Stimulated activated effector memory CD8-positive, alpha-beta T cell treated with anti-CD3 and anti-CD28 coated beads, Interleukin-12 subunit alpha, Interleukin-12 subunit beta, amount 100 ng/mL, for 72 hours (primary cell): ENCODE measurements around the gene SCMH1.
"Not testable (repeated sequence)": the region's sequence is repeated elsewhere in the genome, so short reads cannot be mapped to it uniquely, and the experiment has no call there.

Source experiments
- ATAC-seq: fragments of 150-1000 bp; cut with Tn5 transposase; 2 replicates; pipeline ENCODE4 v1.10.0; 2021
- DNase-seq, 2 donors: peaks; one replicate each; pipeline ENCODE4 v3.0.0; 2021 to 2022; ENCODE audit warnings: low spot score in 2 of 2
- H3K27ac Mint-ChIP-seq: one replicate; pipeline ENCODE4 v1.8.0; 2022; ENCODE audit warnings: mild to moderate bottlenecking, mixed read lengths
- H3K36me3 Mint-ChIP-seq: one replicate; pipeline ENCODE4 v1.8.0; 2022; ENCODE audit warnings: mild to moderate bottlenecking, mixed read lengths
- H3K4me1 Mint-ChIP-seq: one replicate; pipeline ENCODE4 v1.8.0; 2022; ENCODE audit warnings: mixed read lengths
- H3K4me3 Mint-ChIP-seq: one replicate; pipeline ENCODE4 v1.8.0; 2022; ENCODE audit warnings: mild to moderate bottlenecking, mixed read lengths
- H3K9me3 Mint-ChIP-seq: one replicate; pipeline ENCODE4 v1.8.0; 2022; ENCODE audit warnings: mixed read lengths

Gene SCMH1

GRCh38 chr1:41236781-41237180 lies 5.3 kb downstream of the SCMH1 start:
- Mint-ChIP-seq H3K9me3 (no peaks in the 10 kb centered on the region), H3K36me3 (peaks cover 5% of the 10 kb centered on the region), H3K4me3 (no peak overlapping the region), H3K4me1 (peaks cover 7% of the 10 kb centered on the region), H3K27ac (no peak overlapping the region)
- DNase-seq: no peak
- no peak for ATAC-seq

- Mint-ChIP-seq H3K4me1 (peaks cover 4% of the 10 kb centered on the region), H3K36me3 (peaks cover 3% of the 10 kb centered on the region), H3K4me3 (no peak overlapping the region), H3K27ac (no peak overlapping the region), H3K9me3 (no peaks in the 10 kb centered on the region)
- ATAC-seq (no peak), DNase-seq (no peak)
Observed at GRCh38 chr1:41235893-41236292, 6.2 kb downstream of the SCMH1 start.

- no peak for DNase-seq
- H3K9me3 Mint-ChIP-seq: no peaks in the 10 kb centered on the region
- no peak for ATAC-seq
- H3K4me3 Mint-ChIP-seq: no peak overlapping the region
- no peak overlapping the region for H3K27ac Mint-ChIP-seq
- H3K36me3 Mint-ChIP-seq: no peaks in the 10 kb centered on the region
- H3K4me1 Mint-ChIP-seq: no peaks in the 10 kb centered on the region
Observed at GRCh38 chr1:41233708-41234107, 8.4 kb downstream of the SCMH1 start.

GRCh38 chr1:41232305-41232704 lies 9.8 kb downstream of the SCMH1 start:
- no peak for DNase-seq
- no peak overlapping the region for H3K4me3 Mint-ChIP-seq
- peaks cover 8% of the 10 kb centered on the region for H3K4me1 Mint-ChIP-seq
- H3K9me3 Mint-ChIP-seq: no peaks in the 10 kb centered on the region
- no peak for ATAC-seq
- H3K36me3 Mint-ChIP-seq: peaks cover 12% of the 10 kb centered on the region
- H3K27ac Mint-ChIP-seq: no peak overlapping the region

- Mint-ChIP-seq H3K4me1 (peaks cover 11% of the 10 kb centered on the region), H3K9me3 (no peaks in the 10 kb centered on the region), H3K4me3 (no peak overlapping the region), H3K27ac (no peak overlapping the region), H3K36me3 (peaks cover 12% of the 10 kb centered on the region)
- ATAC-seq (no peak), DNase-seq (no peak)
Observed at GRCh38 chr1:41230656-41231055, 11.4 kb downstream of the SCMH1 start.

- not testable (repeated sequence) for H3K9me3 Mint-ChIP-seq, ATAC-seq, H3K27ac Mint-ChIP-seq, DNase-seq, H3K4me3 Mint-ChIP-seq
- Mint-ChIP-seq H3K36me3 (peaks cover 12% of the 10 kb centered on the region), H3K4me1 (peaks cover 11% of the 10 kb centered on the region)
Observed at GRCh38 chr1:41229219-41229618, 12.9 kb downstream of the SCMH1 start.

- Mint-ChIP-seq H3K36me3 (peaks cover 12% of the 10 kb centered on the region), H3K27ac (no peak overlapping the region), H3K9me3 (no peaks in the 10 kb centered on the region), H3K4me3 (no peak overlapping the region), H3K4me1 (peaks cover 20% of the 10 kb centered on the region)
- DNase-seq (no peak), ATAC-seq (no peak)
Observed at GRCh38 chr1:41226815-41227434, 15.2 kb downstream of the SCMH1 start.

GRCh38 chr1:41225495-41225894 lies 16.6 kb downstream of the SCMH1 start:
- no peak overlapping the region for H3K4me3 Mint-ChIP-seq
- H3K27ac Mint-ChIP-seq: no peak overlapping the region
- DNase-seq: no peak
- ATAC-seq: no peak
- peaks cover 23% of the 10 kb centered on the region for H3K4me1 Mint-ChIP-seq
- H3K36me3 Mint-ChIP-seq: peaks cover 12% of the 10 kb centered on the region
- no peaks in the 10 kb centered on the region for H3K9me3 Mint-ChIP-seq

- no peak for ATAC-seq
- H3K27ac Mint-ChIP-seq: no peak overlapping the region
- DNase-seq: no peak
- H3K4me1 Mint-ChIP-seq: peaks cover 17% of the 10 kb centered on the region
- peaks cover under 1% of the 10 kb centered on the region for H3K9me3 Mint-ChIP-seq
- H3K36me3 Mint-ChIP-seq: peaks cover under 1% of the 10 kb centered on the region
- no peak overlapping the region for H3K4me3 Mint-ChIP-seq
Observed at GRCh38 chr1:41222496-41222895, 19.6 kb downstream of the SCMH1 start.

GRCh38 chr1:41221995-41222394 lies 20.1 kb downstream of the SCMH1 start:
- Mint-ChIP-seq H3K9me3 (peaks cover 6% of the 10 kb centered on the region), H3K27ac (no peak overlapping the region), H3K4me1 (peaks cover 12% of the 10 kb centered on the region), H3K36me3 (no peaks in the 10 kb centered on the region), H3K4me3 (no peak overlapping the region)
- no peak for ATAC-seq
- no peak for DNase-seq

GRCh38 chr1:41218152-41218551 lies 24.0 kb downstream of the SCMH1 start:
- Mint-ChIP-seq H3K36me3 (no peaks in the 10 kb centered on the region), H3K27ac (no peak overlapping the region), H3K4me1 (peaks cover 12% of the 10 kb centered on the region), H3K9me3 (peaks cover 6% of the 10 kb centered on the region), H3K4me3 (no peak overlapping the region)
- DNase-seq: no peak
- no peak for ATAC-seq

- ATAC-seq: no peak
- Mint-ChIP-seq H3K9me3 (peaks cover 6% of the 10 kb centered on the region), H3K4me3 (no peak overlapping the region), H3K36me3 (no peaks in the 10 kb centered on the region), H3K27ac (no peak overlapping the region), H3K4me1 (peaks cover 6% of the 10 kb centered on the region)
- DNase-seq: no peak
Observed at GRCh38 chr1:41217441-41217840, 24.7 kb downstream of the SCMH1 start.

- no peak overlapping the region for H3K4me3 Mint-ChIP-seq
- no peaks in the 10 kb centered on the region for H3K36me3 Mint-ChIP-seq
Observed at GRCh38 chr1:41215623-41216022, 26.5 kb downstream of the SCMH1 start.

GRCh38 chr1:41213341-41213740 lies 28.8 kb downstream of the SCMH1 start:
- peaks cover 6% of the 10 kb centered on the region for H3K9me3 Mint-ChIP-seq
- H3K4me1 Mint-ChIP-seq: peaks cover 12% of the 10 kb centered on the region
- H3K36me3 Mint-ChIP-seq: no peaks in the 10 kb centered on the region
- DNase-seq (no peak), ATAC-seq (no peak)
- H3K4me3 Mint-ChIP-seq: no peak overlapping the region
- no peak overlapping the region for H3K27ac Mint-ChIP-seq

More at GRCh38 chr1:41215623-41216022, 26.5 kb downstream of the SCMH1 start:
- Mint-ChIP-seq H3K4me1 (peaks cover 6% of the 10 kb centered on the region), H3K27ac (no peak overlapping the region), H3K9me3 (peaks cover 6% of the 10 kb centered on the region)
- ATAC-seq (no peak), DNase-seq (no peak)

- H3K27ac Mint-ChIP-seq, ATAC-seq: not testable (repeated sequence)
- H3K4me1 Mint-ChIP-seq: peaks cover 19% of the 10 kb centered on the region
Observed at GRCh38 chr1:41211608-41212007, 30.5 kb downstream of the SCMH1 start.

GRCh38 chr1:41207053-41207452 lies 35.1 kb downstream of the SCMH1 start:
- DNase-seq, H3K4me3 Mint-ChIP-seq, H3K27ac Mint-ChIP-seq, H3K36me3 Mint-ChIP-seq, H3K9me3 Mint-ChIP-seq, ATAC-seq: not testable (repeated sequence)
- H3K4me1 Mint-ChIP-seq: peaks cover 26% of the 10 kb centered on the region

More at GRCh38 chr1:41211608-41212007, 30.5 kb downstream of the SCMH1 start:
- not testable (repeated sequence) for H3K4me3 Mint-ChIP-seq, DNase-seq, H3K9me3 Mint-ChIP-seq, H3K36me3 Mint-ChIP-seq

- no peaks in the 10 kb centered on the region for H3K9me3 Mint-ChIP-seq
- no peak overlapping the region for H3K4me3 Mint-ChIP-seq
- DNase-seq: no peak
- H3K27ac Mint-ChIP-seq: no peak overlapping the region
- H3K4me1 Mint-ChIP-seq: no peaks in the 10 kb centered on the region
- no peak for ATAC-seq
- H3K36me3 Mint-ChIP-seq: no peaks in the 10 kb centered on the region
Observed at GRCh38 chr1:41200728-41201127, 41.4 kb downstream of the SCMH1 start.
